Measurements from ENCODE around the gene ANKRD6. TPM values are rescaled to one million over a fixed set of nuclear protein-coding genes. Genes with fewer than 3 reads are reported as not detected.

The ANKRD6 gene
- total RNA-seq, result 6.2 and 7.9 TPM in 2 replicates

GRCh38 chr6:89432875-89433251 lies at the start of gene ANKRD6:
Gene ANKRD6 (plus strand): TSS chr6:89433152. CDS start chr6:89566977, 133,825 bp downstream.

GRCh38 chr6:89412071-89413005 lies 20.6 kb upstream of the ANKRD6 start, which contains the start of gene RRAGD:
Gene RRAGD (minus strand): TSS chr6:89412273. CDS start chr6:89411993, 280 bp downstream.

GRCh38 chr6:89638320-89639195 lies 205.6 kb downstream of the ANKRD6 start, which contains the start of gene LYRM2:
Gene LYRM2 (minus strand): TSS chr6:89638747. CDS start chr6:89638716, 31 bp downstream.

Other genes with a start within 250 kb of the ANKRD6 start
- not detected in 2 replicates for gene GABRR1, start 215.8 kb upstream of the ANKRD6 start, total RNA-seq
- not detected in 2 replicates for gene GABRR2, start 117.9 kb upstream of the ANKRD6 start, total RNA-seq
- gene UBE2J1, start 80.4 kb upstream of the ANKRD6 start, total RNA-seq, result 36.6 and 46.5 TPM in 2 replicates
- gene RRAGD, start 20.9 kb upstream of the ANKRD6 start, total RNA-seq, result 0.49 TPM in 1 of 2 replicates, not detected in the other
- gene LYRM2, start 205.6 kb downstream of the ANKRD6 start, total RNA-seq, result 9.2 and 21.4 TPM in 2 replicates